SU-DHL-6 (cell line): ENCODE results near the gene GPHB5.

Experiments used
- H2AFZ ChIP-seq: fragments of 200-600 bp; sonication (generic); 2 replicates; pipeline ENCODE4 v1.6.1; 2014; ENCODE audit warnings: low read depth, mild to moderate bottlenecking, moderate library complexity, mixed read lengths, antibody characterized with exemption, low read length; ENCODE audit not compliant: severe bottlenecking
- H3F3A ChIP-seq: fragments of 200-600 bp; shearing (Covaris generic); 2 replicates; pipeline ENCODE4 v1.6.0; 2016; ENCODE audit warnings: antibody characterized with exemption, mild to moderate bottlenecking; ENCODE audit not compliant: insufficient read depth
- H3K27ac ChIP-seq: fragments of 200-600 bp; sonication (generic); 2 replicates; pipeline ENCODE4 v1.5.1; 2016; ENCODE audit warnings: low read depth, mild to moderate bottlenecking, low read length, moderate library complexity, mixed read lengths
- H3K27me3 ChIP-seq: fragments of 200-600 bp; sonication (generic), shearing (Covaris generic); 2 replicates; pipeline ENCODE4 v1.6.0; 2014; ENCODE audit warnings: mild to moderate bottlenecking, low read length
- H3K36me3 ChIP-seq: fragments of 200-600 bp; sonication (generic); 2 replicates; pipeline ENCODE4 v1.6.1; 2014; ENCODE audit warnings: mild to moderate bottlenecking, low read length, mixed read lengths
- H3K4me2 ChIP-seq: fragments of 300-600, 200-600 bp; shearing (Covaris generic), sonication (generic); 2 replicates; pipeline ENCODE4 v1.6.0; 2014; ENCODE audit warnings: low read length, low read depth, mild to moderate bottlenecking; ENCODE audit not compliant: poor library complexity, severe bottlenecking
- H3K4me3 ChIP-seq: fragments of 200-600 bp; sonication (generic); 2 replicates; pipeline ENCODE4 v1.5.1; 2014; ENCODE audit warnings: antibody characterized with exemption, low read length, mild to moderate bottlenecking, mixed read lengths; ENCODE audit not compliant: insufficient read depth, poor library complexity, severe bottlenecking
- H3K79me2 ChIP-seq: fragments of 200-600 bp; sonication (generic); 2 replicates; pipeline ENCODE4 v1.6.1; 2014; ENCODE audit warnings: mild to moderate bottlenecking, low read length, moderate library complexity; ENCODE audit not compliant: insufficient read depth
- H3K9ac ChIP-seq: fragments of 200-600 bp; sonication (generic); 2 replicates; pipeline ENCODE4 v1.7.0; 2014; ENCODE audit warnings: mild to moderate bottlenecking, low read length
- H3K9me2 ChIP-seq: fragments of 200-600 bp; sonication (generic); replicated peaks from 2 replicates; pipeline ENCODE4 v1.6.1; 2014; ENCODE audit warnings: low read length; ENCODE audit not compliant: insufficient read depth
- H3K9me3 ChIP-seq: fragments of 200-600 bp; sonication (generic); 2 replicates; pipeline ENCODE4 v1.6.1; 2014; ENCODE audit warnings: low read length, mixed read lengths; ENCODE audit not compliant: insufficient read depth
- H4K20me1 ChIP-seq: fragments of 200-600 bp; sonication (generic); 2 replicates; pipeline ENCODE4 v1.6.1; 2014; ENCODE audit warnings: low read depth, mild to moderate bottlenecking, antibody characterized with exemption, low read length, moderate library complexity, mixed read lengths
- CTCF ChIP-seq: fragments of 200-600 bp; sonication (generic); IDR thresholded peaks from one replicate; pipeline ENCODE4 v1.5.1; 2017; ENCODE audit warnings: antibody characterized with exemption, mild to moderate bottlenecking, low read length, moderate library complexity; ENCODE audit not compliant: insufficient read depth, poor library complexity, severe bottlenecking
- EZH2phosphoT487 ChIP-seq: fragments of 200-600 bp; sonication (generic), shearing (Covaris generic); conservative IDR thresholded peaks from 2 replicates; pipeline ENCODE4 v1.6.1; 2018; ENCODE audit warnings: mild to moderate bottlenecking, antibody characterized with exemption, low read length, moderate library complexity, mixed read lengths

Gene GPHB5

GRCh38 chr14:63268771-63269170 is 50.0 kb downstream of the GPHB5 start:
- H3K27ac ChIP-seq = no peak overlapping the region
- TF ChIP-seq CTCF (no peak), EZH2phosphoT487 (no peak)
- no peaks in the 10 kb centered on the region for H3K36me3 ChIP-seq
- H3K9me2 ChIP-seq = no peaks in the 10 kb centered on the region
- no peak overlapping the region for H3K4me2 ChIP-seq
- no peak overlapping the region for H2AFZ ChIP-seq
- no peaks in the 10 kb centered on the region for H3K9me3 ChIP-seq
- H3F3A ChIP-seq = no peaks in the 10 kb centered on the region
- H3K9ac ChIP-seq = no peak overlapping the region
- H4K20me1 ChIP-seq = no peaks in the 10 kb centered on the region
- H3K79me2 ChIP-seq = no peaks in the 10 kb centered on the region
- no peak overlapping the region for H3K4me3 ChIP-seq
- no peaks in the 10 kb centered on the region for H3K27me3 ChIP-seq

- Histone ChIP-seq H3K79me2 (no peaks in the 10 kb centered on the region), H4K20me1 (no peaks in the 10 kb centered on the region), H3K36me3 (no peaks in the 10 kb centered on the region), H3K4me2 (no peak overlapping the region), H3K9me3 (no peaks in the 10 kb centered on the region), H3K27ac (no peak overlapping the region), H3K4me3 (no peak overlapping the region), H3K9ac (no peak overlapping the region), H3K27me3 (no peaks in the 10 kb centered on the region), H2AFZ (no peak overlapping the region), H3F3A (no peaks in the 10 kb centered on the region), H3K9me2 (no peaks in the 10 kb centered on the region)
- no peak for TF ChIP-seq CTCF
- TF ChIP-seq EZH2phosphoT487 = no peak
Measured at GRCh38 chr14:63267171-63267570, 51.6 kb downstream of the GPHB5 start.

GRCh38 chr14:63266106-63266505 is 52.6 kb downstream of the GPHB5 start:
- no peak overlapping the region for H3K4me3 ChIP-seq
- H3K4me2 ChIP-seq = no peak overlapping the region
- H3K9ac ChIP-seq = no peak overlapping the region
- no peaks in the 10 kb centered on the region for H4K20me1 ChIP-seq
- TF ChIP-seq CTCF (no peak), EZH2phosphoT487 (no peak)
- H3K27me3 ChIP-seq = no peaks in the 10 kb centered on the region
- H2AFZ ChIP-seq = no peak overlapping the region
- H3K9me3 ChIP-seq = no peaks in the 10 kb centered on the region
- H3K27ac ChIP-seq = no peak overlapping the region
- H3K9me2 ChIP-seq = no peaks in the 10 kb centered on the region
- no peaks in the 10 kb centered on the region for H3K36me3 ChIP-seq
- no peaks in the 10 kb centered on the region for H3F3A ChIP-seq
- no peaks in the 10 kb centered on the region for H3K79me2 ChIP-seq
